GM18507 (cell line): Measurements from ENCODE around the gene ADGRG3.

Experiments used
- DNase-seq: peaks from one replicate; pipeline ENCODE4 v3.0.0; 2011; ENCODE audit warnings: low read depth; ENCODE audit not compliant: insufficient read length; ENCODE audit errors: extremely low spot score
- FAIRE-seq: peaks from 2 replicates; lab custom pipeline; 2011; peaks lifted over from hg19 to GRCh38; lab: Jason Lieb, UNC

Gene ADGRG3

DNA sequence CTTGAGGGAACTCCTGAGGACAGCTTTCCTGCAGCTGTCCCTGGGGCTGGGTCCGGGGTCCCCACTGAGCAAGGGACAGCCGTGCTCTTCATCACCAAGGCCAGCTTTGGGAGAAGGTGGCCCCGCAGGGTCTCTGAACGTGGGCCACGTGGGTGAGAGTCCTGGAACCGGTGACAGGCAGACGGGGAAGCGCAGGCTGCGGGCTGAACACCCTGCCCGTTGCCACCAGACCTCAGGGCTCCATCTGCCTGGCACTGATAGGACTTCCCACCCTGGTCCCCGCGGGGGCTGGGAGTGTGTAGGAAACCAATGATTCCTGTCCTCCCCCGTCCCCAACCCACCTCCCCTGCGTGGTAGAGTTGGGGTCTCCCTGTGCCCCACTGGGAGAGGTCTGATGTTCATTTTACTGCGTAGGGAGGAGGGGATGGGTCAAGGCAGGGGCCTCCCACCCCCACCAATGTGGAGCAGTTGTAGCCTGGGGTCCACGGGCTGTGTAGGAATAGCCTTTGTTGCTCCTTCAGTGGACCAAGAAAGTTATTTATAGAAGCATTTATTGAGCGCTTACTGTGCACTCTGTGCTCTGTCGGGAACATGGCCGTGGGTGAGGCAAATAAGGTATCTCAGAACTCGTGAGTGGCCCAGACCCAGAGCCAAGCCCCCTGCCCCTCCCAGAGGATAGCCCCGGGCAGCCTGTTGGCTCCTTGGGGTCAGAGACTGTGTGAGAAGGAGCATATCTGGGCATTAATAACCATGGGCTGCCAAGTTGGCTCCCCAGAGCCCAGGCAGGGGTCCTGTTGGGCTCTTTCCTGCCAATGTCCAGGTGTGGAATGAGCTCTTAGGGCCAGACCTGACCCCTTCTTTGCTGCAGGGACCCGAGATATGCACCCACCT is 38.3 kb upstream of the ADGRG3 start:
- DNase-seq = no peak
- no peak for FAIRE-seq

DNA sequence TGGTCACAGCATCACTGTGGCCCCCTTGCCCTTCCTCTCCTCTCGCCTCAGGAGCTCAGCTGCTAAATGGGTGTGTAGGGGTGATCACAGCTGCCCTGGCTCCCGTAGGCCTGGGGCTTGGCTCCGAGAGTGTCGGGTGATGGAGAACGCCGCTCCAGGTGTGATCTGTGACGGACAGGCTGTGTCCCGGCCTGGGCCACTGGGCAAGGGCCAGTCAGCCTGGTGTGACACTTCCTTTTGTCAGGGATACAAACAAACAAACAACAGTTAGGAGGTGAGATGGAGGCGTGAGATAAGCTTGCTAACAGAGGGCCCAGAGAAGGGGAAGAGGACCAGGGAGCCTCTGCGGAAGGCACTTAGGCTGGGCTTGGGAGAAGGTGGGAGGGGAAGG is 37.7 kb upstream of the ADGRG3 start:
- no peak for FAIRE-seq
- no peak for DNase-seq

DNA sequence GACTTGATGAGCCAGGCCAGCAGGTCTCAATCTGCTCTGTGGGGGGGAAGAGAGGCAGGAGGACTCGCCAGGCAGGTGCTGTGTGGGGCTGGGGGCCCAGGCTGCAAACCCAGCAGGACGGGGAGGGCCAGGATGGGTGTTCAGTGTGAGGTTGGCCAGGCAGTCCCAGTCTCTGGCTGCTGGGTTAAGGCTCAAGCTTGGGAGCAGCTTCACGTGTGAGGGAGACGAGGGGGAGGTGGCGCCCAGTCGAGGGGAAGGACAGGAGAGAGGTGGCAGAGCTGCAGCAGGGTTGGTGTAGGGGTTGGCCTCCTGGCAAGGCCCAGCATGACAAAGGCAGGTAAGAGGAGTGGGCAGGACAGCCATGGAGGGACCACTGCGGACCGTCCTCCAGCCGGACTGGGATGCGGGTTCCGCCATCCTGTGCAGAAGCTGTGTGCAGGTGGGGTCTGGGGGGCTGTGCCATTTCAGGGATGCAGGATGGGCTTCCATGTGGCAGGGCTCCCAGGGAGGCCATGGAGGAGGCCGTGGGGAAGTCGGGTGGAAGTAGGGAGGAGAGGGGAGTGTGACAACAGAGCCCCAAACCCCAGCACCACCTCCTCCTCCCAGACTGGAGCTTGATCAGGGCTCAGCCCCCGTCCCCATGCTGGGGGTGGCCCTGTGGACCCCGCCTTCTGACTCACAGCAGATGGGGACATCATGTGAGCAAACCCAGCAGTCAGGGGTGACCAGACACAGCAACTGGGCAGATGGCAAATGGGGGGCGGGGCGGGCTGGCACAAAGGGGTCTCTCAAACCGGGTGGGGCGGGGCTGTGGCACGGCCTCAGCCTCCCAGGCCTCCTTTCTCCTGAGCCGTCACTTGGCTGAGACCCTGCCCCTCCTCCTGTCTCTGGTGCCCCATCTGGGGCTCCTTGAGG is 36.9 kb upstream of the ADGRG3 start:
- DNase-seq (no peak), FAIRE-seq (no peak)

DNA sequence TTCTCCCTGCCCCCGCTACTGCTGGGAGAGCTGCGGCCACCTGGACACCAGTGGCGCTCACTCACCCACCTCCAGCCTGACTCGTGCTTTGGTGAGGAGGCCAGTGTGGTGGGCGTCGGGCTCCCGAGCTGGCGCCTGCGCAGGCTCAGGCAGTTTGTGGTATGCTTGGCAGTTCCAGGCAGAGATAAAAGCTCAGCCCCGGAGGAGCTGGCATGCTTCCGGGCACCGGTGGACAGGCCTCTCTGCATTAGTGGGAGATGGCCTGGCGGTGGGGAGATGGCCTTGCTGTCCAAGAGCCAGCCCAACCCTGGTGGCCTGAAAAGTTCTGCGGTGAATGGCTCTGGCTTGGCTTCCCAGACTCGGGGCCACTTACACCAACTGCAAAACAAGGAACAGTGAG is 35.5 kb upstream of the ADGRG3 start:
- FAIRE-seq = no peak
- DNase-seq = no peak

DNA sequence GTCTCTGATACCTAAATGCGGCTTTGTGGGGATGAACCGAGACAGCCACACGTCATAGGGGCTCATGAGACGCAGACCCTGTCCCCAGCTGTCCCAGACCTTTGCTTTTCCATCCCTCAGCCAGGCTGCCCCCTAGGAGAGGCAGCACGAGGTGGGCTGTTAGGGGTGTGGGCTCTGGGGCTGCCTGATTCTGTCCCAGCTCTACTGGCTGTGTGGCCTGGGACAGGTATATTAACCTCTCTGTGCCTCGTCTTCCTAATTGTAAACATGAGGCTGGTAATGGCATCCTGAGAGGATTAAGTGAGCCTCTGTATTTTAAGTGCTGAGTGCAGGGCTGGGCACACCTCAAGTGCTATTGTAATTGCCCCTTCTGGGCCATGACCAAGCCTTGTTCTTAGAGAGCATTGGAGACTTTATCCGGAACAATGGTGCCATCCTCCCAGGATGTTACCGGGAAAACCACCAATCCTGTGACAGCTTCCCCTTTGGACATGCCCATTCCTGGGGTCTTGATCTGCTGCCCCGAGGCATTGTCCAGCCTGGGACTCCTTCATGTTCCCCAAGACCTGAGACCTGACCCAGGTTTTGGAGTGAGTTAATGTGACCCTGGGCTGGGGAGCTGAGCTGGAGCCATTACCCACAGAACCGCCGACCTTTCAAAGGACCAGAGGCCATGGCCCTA is 34.6 kb upstream of the ADGRG3 start:
- FAIRE-seq (no peak), DNase-seq (no peak)

DNA sequence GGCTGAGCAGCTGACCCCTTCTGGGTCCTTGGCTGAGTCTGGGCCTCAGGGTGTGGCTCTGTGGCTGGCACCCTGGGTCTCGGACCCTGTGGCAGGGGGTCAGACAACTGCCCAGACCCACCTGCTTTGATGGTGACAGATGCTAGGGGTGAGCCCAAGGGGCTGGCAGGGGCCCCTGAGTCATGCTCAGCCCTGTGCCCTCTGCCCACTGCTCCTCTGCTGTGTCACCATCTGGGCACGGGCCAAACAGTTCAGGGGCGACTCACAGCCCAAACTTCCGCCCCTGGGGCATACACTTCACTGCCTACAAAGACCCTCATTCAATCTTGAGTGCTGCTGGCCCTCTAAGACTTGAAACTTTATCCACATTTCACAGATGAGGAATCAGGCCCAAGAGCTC is 33.9 kb upstream of the ADGRG3 start:
- FAIRE-seq = no peak
- no peak for DNase-seq

DNA sequence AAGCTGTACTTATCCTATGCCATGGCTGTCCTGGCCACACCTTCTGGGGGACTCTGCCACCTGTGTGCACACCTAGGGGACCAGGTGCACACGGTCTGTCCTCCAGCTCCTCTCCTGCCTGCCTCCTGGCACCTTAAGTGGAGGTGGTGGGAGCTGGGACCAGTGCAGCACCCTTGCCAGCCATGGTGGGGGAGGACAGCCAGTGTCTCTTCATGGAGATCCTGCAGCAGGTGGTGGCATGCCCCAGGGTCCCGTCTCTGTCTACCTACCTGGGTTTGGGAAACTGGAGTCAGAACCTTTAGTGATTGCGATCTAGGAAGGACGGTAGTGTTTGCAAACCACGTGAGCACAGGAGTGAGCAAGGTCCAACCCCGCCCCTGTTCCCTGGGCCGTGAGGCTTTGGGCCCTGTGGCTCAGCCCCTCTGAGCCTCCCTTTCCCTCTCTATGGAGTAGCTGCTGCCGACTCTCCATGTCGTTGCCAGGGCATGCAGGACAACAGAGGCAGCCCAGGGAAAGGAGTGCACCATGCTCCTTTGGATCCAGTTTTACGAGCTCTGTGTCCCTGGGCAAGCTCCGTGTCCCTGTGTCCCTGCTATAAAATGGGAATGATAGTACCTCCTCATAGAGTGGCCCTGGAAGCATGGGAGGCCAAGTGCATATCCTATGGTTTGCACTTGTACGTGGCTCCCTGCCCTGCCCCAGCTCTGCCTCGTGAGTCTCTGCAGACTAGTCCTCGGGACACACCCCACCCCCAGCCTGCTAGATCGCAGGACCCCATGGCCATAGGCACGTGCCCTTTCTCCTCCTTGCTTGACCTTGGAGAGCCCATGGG is 32.6 kb upstream of the ADGRG3 start:
- no peak for DNase-seq

DNA sequence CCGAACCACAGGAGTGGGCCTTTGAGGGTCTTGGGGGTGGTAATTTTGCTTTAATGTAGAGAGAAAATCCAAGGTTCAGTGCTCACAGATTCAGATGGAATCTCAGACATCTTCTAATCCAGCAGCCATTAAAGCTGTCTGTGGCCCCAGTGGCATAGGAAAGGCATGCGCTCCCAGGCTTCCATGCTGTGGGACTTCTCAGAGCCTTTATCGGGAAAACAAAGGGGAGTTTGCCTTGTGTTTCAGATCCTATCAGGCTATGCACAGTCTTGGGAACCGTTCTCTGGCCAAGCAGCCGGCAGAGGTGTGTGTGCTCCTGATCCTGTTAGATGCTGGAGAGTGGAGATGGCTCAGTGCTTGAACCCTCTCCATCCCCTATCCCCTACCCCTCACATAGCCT is 31.9 kb upstream of the ADGRG3 start:
- DNase-seq = no peak
- FAIRE-seq = no peak

More for the DNA sequence above, 32.6 kb upstream of the ADGRG3 start:
- no peak for FAIRE-seq

DNA sequence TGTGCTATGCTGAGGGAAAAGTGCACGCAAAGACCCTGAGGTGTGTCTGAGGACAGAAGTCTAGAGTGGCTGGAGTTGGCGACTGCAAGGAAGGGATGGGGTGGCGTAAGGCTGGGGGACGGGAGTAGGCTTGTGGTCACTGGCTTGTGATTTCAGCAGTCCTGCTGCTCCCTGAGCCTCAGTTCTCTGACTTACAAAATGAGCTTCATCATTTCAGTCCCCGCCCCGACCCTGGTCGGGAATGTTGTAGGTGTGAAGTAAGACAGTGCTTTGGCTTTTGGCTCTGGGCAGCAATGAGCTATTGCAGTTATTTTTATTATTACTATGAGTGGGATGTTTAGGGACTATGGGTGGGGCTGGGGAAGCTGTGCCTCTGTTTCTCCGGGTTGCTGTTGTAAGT is 31.1 kb upstream of the ADGRG3 start:
- DNase-seq (no peak), FAIRE-seq (no peak)

DNA sequence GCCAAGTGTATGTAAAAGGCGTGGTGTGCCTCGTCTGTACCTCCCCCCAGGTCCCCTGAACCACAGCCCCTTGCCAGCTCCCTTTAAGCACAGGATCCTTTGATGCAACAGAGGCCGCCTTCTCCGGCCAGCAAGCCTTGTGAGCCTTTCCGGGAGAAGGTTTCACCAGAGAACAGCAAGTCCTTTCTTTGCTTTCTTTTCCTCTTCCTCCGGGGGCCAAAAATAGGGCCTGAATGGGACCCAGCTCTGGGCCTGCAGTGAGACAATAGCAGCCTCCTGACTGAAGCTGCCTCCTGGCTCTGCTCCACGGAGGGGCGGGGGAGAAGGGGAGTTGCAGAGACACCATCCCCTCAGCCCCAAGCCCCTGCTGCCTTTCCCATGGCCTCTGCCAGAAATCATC is 30.7 kb upstream of the ADGRG3 start:
- FAIRE-seq = no peak
- no peak for DNase-seq

DNA sequence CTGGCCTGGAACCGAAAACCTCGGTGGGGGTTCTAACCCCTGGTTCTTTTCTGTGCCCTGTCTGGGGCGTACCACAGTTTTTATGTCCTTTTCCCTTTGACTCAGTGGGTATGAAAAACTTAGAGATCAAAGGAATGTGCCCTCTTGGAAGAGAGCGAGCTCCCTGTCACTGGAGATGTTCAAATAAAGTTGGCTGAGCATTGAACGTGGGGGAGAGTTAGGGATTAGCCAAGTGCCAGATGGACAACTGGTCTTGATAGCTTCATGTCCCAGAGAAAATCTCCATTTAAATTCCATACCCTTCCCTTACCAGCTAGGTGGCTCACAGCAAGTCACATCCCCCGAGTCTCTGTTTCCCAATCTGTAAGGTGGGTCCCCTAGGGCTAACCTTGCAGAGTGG is 30.1 kb upstream of the ADGRG3 start:
- no peak for FAIRE-seq

DNA sequence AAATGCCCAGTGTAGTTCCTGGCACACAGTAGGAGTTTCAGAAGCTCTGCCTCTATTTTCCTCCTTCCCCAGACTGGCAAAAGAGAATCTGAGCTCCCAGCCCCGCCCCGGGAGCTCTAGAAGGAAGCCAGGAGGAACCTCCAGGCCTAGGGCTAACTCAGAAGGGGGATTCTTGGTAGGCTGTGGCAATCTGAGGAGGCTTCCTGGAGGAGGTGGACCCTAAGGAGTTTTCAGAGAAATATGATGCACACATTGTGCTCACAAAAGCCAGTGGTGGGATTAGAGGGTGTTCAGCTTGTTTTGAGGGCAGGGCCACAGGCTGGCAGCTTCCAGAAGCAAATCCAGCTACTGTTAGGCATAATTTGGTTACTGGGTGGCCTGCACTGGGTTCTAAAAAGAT is 29.7 kb upstream of the ADGRG3 start:
- FAIRE-seq (no peak), DNase-seq (no peak)

More for the DNA sequence above, 30.1 kb upstream of the ADGRG3 start:
- no peak for DNase-seq

DNA sequence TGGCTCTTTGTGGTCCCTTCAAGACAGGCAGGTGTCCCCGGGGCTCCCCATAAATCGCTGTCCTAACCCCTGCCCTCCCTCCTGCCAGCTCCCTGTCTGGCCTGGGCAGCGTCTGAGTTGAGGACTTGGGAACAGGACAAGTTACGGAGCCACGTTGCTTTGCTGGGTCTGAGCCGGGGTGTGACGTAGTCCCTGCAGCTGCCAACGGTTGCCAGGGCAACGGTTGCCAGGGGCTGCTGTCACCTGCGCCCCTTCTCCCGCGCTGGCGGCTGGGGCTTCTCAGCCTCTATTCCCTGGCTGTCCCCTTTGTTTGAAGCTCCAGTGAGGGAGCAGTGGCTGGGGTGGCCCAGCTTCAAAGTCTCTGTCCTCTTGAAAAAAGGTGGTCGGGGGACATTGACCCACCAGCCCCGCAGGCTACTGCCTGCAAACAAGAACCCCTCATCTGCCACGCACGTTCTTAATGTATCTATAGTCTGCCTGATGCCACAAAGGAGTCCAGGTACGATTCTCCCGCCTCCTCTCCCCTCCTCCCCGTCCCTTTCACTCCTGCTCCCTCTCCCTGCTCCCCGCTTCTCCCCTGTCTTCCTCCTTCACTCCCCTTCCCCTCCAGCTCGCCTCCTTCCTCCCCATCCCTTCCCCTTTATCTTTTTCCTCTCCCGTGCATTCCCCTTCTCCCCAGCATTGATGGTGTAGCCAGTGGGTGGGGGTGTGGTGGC is 28.8 kb upstream of the ADGRG3 start:
- FAIRE-seq (no peak), DNase-seq (no peak)

DNA sequence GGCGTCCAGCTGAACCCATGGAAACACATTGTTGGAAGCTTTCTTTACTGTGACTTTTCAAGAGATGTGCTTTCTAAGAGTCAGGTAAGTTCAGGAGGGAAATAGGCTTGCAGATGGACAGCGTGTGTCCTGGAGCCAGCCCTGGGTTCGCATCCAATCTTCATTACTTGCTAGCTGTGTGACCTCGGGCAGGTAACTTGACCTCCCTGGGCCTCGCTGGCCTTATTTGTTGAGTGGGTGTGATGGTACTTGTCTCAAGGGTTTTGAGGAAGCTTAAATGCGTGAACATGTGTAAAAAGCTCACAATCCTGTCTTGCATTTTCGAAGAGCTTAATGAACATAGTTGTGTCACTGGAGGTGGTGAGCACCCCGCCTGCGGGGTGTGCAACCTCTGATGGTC is 27.9 kb upstream of the ADGRG3 start:
- FAIRE-seq = no peak
- no peak for DNase-seq

DNA sequence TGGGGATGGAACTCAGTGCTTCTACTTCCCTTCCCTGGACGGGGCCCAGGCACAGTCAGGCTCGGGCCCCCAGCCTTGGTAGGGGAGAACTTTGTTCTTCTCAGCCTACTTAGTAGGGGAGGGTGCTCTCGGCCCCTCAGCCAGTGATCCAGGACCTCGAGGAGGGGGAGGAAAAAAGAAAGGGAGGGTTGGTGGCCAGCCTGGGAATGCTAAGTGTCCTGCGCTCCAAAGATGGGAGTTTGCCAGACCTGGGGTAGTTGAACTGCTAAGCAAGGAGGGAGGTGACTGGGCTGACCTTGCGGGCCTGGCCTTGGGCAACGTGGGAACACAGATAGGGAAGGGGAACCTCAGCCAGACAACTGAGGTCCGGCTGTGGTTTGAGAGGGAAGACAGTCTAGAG is 27.5 kb upstream of the ADGRG3 start:
- FAIRE-seq (no peak), DNase-seq (no peak)

DNA sequence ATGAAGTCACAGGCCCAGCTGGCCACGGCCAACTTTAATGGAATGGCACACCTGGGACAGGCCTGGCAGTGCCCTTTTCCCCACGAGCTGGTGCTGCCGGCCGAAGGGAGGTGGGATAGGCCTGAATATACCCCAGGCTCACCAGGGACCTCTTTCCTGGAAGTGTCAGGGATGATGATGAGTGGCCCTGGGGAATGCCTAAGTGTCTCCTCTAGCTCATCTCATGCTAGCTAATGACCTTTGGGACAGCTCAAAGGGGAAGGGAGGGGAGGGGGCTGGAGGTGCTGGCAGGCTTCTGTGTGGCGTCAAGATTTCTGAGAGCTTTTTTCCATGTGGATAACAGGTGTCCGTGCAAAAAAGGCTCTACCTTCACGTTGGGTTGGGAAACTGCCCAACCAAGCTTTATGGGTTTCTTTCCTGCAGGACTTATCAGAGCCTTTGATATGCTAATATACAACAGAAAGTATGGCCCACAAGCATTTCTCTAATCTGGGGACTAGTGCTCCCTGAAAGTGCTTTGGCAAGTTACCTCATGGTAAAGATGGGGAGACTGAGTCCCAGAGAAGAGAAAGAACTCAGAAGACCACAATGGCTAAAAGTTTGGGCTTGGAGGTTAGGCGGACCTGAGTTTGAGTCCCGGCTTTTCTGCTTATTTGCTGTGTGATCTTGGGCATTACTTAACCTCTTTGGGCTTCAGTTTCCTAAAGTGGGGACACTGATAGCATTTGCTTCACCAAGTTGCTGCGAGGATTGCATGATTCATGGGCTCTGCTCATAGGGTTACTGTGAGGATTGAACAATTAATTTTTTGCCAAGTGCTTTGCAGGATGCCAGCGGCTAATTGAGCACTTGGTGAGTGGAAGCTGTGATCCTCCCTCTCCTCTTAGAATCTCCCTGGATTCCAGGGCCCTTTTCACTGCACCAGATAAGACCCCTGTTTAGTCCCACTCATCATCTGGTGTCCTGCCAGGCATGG is 25.7 kb upstream of the ADGRG3 start:
- FAIRE-seq (no peak), DNase-seq (no peak)

DNA sequence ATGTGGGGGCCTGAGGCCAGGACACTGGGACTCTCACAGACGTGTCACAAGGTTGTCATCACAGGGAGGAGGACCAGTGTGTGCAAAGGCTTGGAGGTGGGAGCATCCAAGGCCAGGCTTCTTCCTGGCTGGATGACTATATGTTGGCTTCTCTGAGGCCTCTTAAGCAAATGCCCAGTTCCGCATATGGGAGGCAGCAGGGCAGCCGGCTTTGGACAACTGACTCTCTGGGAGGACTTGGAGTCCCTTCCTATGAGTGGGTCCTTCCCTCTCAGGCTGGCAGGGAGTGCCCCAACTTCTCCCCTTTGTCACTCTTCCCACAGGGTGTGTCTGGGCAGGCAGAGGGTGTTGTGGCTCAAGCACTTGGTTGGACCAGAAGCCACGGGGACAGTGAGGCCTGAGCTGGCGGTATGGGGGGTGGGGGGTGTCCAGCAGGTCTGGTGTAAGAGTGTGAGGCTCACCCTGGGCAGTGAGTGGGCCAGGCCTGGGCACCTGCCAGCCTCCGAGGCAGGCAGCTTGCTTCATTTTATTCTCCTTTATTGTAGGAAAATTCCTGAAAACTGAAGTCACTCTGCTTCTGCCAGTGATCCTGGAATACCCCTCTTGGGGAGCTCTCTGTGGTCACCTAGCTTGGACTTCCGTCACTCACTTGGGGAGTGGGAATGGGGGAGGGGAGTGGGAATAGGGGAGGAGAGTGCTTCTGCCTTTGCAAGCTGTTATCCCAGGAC is 24.8 kb upstream of the ADGRG3 start:
- no peak for FAIRE-seq
- no peak for DNase-seq
